Measurements from ENCODE around the gene C2CD5. TPM values are rescaled to one million over a fixed set of nuclear protein-coding genes. Genes with fewer than 3 reads are reported as not detected.

Gene C2CD5
- total RNA-seq, 1 donor from 2014 or later, result 19.5 TPM

DNA sequence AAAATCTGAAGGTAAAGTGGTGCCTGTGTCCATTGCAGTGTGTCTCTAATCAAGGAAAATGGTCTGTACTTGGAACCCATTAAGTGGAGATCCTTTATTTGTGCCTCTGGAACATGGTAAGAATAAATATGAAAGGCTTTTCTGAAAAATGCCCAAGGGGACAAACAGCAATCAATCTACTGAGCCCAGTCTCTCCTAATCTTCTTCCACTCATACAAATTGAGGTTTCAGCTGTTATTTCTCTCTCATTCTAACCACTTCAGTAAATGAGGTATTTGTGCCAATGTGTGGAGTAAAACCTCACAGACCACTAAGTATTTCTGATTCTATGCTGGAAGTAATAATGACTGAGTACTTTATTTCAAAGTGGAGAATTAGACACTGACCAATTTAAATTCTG, 127.5 kb downstream of the C2CD5 start:
- no peak for DNase-seq (ENCODE audit: low read depth, low spot score)

DNA sequence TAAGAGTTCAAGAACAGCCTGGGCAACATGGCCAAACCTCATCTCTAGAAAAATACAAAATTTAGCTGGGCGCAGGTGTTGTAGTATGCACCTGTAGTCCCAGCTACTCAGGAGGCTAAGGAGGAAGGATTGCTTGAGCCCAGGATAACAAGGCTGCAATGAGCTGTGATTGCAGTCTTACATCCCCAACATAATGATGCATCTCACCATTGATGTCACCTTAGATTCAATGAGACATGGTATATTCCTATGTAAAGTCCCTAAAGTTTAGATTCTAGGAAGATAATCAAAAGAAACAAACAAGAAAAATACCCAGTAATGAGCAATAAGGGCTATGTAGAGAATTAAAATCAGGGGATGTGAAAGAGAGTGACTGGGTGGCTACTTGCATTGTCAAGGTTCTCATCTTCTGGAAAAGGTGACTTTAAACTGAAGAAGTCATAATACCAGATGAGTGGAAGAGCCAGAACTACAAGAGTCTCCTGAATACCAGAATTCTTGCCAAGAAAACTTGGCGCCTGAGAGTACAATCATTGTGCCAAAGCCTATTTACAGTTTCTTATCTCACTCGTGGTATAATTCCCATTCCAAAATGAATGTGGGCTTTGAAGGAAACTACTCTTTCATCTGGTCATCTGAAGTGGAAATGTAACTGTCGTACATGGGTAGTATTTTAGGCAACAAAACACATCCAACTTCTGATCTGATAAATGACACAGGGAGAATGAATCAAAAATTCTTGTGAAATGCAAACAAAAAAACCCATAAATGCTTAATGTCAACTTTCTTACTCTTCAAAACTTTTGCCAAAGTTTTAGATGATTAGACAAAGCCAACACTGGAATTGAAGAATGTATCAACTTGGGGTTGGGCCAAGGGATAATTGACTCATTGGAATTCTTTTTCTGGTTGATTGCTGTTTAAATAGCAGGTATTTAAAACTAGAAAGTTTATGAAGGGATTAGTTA, 128.7 kb downstream of the C2CD5 start:
- DNase-seq (ENCODE audit: low read depth, low spot score), result no peak

DNA sequence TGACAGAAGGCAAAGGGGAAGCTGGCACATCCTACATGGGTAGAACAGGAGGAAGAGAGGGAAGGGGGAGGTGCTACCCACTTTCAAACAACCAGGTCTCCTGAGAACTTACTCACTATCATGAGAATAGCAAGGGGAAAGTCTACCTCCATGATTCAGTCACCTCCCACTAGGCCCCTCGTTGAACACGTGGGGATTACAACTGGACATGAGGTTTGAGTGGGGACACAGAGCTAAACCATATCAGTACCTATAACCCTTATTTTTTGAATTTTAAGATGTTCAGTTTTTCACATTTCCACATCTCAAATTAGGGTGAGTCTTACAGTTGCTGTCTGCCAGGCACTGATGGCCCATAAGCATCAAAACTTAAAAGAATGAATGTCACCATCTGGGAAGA, 129.6 kb downstream of the C2CD5 start:
- no peak for DNase-seq (ENCODE audit: low read depth, low spot score)

DNA sequence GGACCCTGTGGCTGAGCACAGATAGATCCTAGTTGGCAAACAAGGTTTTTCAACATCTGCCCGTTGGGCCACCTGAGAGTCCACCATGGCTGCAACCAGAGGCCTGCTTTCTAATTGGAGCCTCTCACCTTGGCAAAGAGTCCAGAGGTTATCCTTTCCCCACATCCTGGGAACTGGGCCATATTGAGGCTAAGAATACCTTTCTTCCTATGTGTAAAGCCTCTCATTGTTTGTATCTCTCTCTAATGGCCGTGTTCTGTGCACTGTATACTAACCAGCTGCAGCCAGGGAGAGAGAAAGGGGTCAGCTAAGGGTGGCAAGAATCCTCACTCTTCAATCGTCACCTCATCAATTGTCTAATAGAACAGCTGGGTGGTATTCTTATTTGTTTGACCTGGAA, 130.8 kb downstream of the C2CD5 start:
- no peak for DNase-seq (ENCODE audit: low read depth, low spot score)

DNA sequence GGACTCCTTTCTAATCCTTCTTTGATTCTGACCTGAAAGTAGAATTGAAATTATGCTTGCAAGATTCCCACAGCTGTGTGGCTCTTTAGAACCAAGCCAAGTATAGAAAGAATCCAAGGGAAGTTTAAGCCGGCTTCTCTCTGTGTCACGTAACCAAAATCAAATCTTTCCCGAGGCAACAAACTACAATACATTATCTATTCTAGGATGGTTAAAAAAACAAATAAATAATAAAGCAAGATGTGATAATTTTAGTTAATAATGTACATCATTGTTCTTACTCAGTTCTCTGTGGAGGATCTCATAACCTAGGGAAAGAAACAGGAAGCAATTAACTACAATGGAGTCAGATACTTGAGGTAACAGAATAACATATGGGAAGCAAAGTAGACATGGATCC, 131.8 kb downstream of the C2CD5 start:
- no peak for DNase-seq (ENCODE audit: low read depth, low spot score)

DNA sequence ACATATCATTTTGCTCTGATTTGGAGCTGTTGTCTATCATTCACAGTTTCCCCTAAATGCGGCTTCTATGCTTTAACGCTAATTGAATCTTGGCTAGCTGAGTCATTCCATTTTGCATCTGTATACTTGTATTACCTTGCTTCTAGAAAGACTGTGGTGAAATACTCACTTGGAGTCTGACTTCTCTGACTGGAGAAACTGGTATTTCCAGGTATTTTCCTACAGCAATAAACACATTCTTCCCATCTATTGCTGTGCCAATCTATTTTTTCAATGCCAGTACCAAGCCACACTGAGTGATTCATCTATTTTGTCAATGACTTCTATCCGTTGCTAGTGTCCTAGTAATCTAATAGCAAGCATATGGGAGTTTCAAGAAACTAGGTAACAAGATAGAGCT, 133.9 kb downstream of the C2CD5 start:
- no peak for DNase-seq (ENCODE audit: low read depth, low spot score)

DNA sequence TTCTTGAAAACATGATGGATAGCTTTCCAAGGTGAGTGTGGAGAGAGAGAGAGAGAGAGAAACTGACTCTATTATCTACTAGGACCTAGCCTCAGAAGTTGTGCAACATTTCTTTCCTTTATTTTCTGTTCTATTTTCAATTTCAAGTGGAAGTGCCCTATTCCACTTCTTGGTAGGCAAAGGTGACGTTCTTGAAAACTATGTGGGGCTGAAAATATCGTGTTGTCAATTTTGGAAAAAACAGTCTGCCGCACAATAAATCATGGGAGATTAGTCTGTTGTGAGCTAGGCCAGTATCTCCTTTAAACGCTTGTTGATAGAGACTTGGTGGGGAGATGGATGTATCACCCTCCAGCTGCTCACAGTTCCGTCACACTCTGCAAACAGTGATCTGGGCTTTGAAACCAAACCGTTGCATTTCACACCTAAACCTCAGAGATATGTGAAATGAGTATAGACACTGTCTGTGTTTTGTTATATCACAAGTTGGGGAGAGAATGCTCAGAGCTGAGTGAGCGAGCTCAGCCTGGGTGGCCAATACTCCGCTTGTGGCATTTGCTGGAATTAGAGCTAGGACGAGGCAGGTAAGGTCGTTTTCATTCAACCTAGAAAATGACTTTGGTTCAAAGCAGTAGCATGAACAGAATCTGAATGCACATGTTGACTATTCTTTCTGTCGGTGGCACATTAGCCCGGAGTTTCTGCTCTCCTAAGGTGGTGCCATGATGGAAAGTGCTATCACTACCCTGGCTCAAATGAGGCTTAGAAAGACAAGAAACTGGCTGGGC, 134.8 kb downstream of the C2CD5 start:
- DNase-seq (ENCODE audit: low read depth, low spot score), result no peak

DNA sequence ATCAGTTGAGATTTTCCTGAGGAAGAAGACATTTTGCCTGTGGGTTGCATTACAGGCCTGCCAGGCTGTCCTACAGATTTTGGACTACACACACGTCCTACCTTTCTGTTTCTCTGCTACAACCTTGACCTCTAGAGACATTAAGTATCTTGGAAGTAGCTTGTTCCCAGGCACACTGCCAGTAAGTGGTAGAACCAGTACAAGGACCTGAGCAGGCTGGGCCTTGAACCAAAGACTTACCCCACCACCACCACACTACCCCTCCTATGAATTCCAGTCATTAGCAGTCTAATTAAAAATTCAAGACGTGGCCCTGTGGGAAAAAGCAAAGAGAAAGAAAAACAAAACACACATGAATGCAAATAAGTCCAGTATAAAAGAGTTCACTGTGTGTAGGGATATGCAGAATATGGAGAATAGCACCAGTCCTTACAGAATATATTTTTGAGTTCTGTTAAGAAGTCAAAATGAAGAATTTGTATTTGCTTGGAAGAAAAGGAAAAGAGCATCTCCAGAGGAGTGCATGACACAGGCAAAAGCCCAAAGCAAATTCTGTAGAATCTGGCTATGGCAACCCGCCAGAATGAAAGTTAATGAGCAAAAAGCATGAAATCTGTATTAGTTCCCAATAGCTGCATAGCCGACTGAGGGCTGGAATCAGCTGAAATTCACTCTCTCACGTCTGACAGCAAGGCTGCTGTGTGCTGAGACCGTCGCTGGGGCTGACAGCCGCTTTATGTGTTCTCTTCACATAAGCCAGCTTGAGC, 135.5 kb downstream of the C2CD5 start:
- DNase-seq (ENCODE audit: low read depth, low spot score), result no peak

DNA sequence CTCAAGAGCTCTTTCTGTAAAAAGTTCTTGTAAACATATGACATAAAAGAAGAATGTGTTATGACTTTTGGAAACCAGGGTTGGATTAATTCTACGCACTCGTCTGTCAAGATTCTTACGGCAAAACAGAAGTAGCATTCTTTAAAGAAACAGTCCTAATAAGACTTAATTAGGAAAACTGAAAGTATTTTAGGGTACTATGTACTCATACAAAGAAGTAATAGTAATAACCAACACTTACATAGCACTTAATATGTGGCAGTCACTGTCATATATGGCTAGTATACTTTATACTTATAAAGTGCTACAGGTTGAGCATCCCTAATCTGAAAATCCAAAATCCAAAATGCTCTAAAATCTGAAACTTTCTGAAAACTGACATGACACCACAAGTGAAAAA, 136.9 kb downstream of the C2CD5 start:
- no peak for DNase-seq (ENCODE audit: low read depth, low spot score)

DNA sequence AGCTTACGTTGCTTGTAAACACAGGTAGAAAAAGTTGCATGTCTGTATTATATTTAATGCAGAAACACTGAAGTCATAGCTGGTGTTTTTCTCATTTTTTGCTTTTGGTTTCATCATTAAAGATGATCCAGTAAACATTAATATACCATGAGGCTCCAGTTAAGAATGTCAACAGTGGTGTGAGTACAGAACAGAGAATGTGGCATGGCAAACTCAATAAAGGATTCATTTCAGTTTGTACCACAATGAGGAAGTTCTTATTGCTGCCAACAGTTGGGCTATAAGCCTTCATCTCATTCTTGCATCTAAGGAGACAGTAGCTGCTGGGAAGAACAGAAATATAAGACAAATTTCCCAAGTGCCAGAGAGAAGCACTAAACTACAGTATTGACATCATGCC, 137.7 kb downstream of the C2CD5 start:
- no peak for DNase-seq (ENCODE audit: low read depth, low spot score)

DNA sequence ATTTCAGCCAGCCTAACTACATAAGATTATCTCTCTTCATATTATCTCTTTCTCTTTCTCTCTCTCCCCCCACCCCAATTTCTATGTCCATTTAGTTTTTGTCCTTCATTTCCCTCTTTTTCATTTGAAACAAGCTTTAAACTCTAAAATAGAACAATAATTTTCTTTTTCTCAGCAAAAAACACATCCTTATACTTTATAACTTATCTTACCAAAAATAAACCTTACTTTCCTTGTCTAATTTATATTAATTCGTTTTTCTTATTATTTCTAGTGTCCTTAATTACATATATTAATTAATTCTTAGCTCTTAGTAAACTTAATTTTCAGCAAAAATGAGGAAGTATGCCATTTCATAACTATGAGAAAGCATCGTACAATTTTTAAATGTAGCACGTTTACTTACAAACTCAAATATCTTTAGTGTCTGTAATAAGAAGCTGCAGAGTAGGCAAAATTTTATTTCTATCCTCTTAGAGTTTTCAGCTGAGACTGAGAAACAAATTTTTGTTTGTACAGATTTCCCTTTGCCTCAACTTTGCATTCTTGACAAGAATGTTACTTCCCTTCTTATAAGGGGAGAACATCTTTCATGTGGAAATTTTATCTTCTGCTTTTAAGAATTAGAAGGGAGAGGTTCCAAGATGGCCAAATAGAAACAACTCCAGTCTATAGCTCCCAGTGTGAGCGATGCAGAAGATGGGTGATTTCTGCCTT, 144.7 kb downstream of the C2CD5 start:
- DNase-seq (ENCODE audit: low read depth, low spot score), result no peak

Other genes with a start within 250 kb of the C2CD5 start
- 0.07 and 0.11 TPM in 2 replicates for gene ST8SIA1, start 209.8 kb downstream of the C2CD5 start, total RNA-seq
- gene ETNK1, start 80.6 kb upstream of the C2CD5 start, total RNA-seq, result 41.0 and 49.9 TPM in 2 replicates